ENCODE measurements around the gene LYPLA2. TPM values are rescaled to one million over a fixed set of nuclear protein-coding genes. Genes with fewer than 3 reads are reported as not detected.

LYPLA2 gene
- total RNA-seq, 4 donors from 2014 or later, result 25.7 to 30.4 (median 29.2) TPM

GRCh38 chr1:23804183-23804835 is 13.4 kb downstream of the LYPLA2 start:
- H3K36me3 ChIP-seq, result peaks cover 0 to 42% of the 10 kb centered on the region in 2 donors

GRCh38 chr1:23805025-23805424 is 14.1 kb downstream of the LYPLA2 start:
- no peak overlapping the region for H3K27ac ChIP-seq
- H3K27me3 ChIP-seq, result no peaks in the 10 kb centered on the region
- ATAC-seq, result no peak
- TF ChIP-seq POLR2A (IDR thresholded peaks at IDR 0.05) (no peak), POLR2AphosphoS5 (IDR thresholded peaks at IDR 0.05) (no peak), EP300 (IDR thresholded peaks at IDR 0.05) (no peak)
- H3K4me1 ChIP-seq, result peaks cover 0 to 20% (median 6%) of the 10 kb centered on the region in 3 donors
- H3K36me3 ChIP-seq, result peaks cover 0 to 42% of the 10 kb centered on the region in 2 donors
- WGBS, 2 donors (ENCODE audit: low coverage in 1 of 2), result 100% methylated on average over 2 of the region's 2 CpGs
- H3K4me3 ChIP-seq, result no peak overlapping the region
- no peaks in the 10 kb centered on the region for H3K9me3 ChIP-seq

More at GRCh38 chr1:23804183-23804835, 13.4 kb downstream of the LYPLA2 start:
- ATAC-seq, result no peak
- no peak overlapping the region for H3K4me3 ChIP-seq
- WGBS, 2 donors (ENCODE audit: low coverage in 1 of 2), result 60 to 82% methylated on average over 2 to 6 of the region's 7 CpGs
- peaks cover 0 to 20% (median 13%) of the 10 kb centered on the region in 3 donors for H3K4me1 ChIP-seq
- no peaks in the 10 kb centered on the region for H3K27me3 ChIP-seq
- no peaks in the 10 kb centered on the region for H3K9me3 ChIP-seq
- no peak overlapping the region for H3K27ac ChIP-seq
- no peak for TF ChIP-seq CTCF (IDR thresholded peaks at IDR 0.05)
- TF ChIP-seq EP300 (IDR thresholded peaks at IDR 0.05), result no peak
- TF ChIP-seq POLR2A (IDR thresholded peaks at IDR 0.05), result no peak
- TF ChIP-seq POLR2AphosphoS5 (IDR thresholded peaks at IDR 0.05), result no peak

GRCh38 chr1:23806280-23806679 is 15.3 kb downstream of the LYPLA2 start:
- no peak overlapping the region for H3K27ac ChIP-seq
- peaks cover 0 to 20% (median 4%) of the 10 kb centered on the region in 3 donors for H3K4me1 ChIP-seq
- H3K9me3 ChIP-seq, result no peaks in the 10 kb centered on the region
- 86 to 90% methylated on average over 4 to 6 of the region's 6 CpGs for WGBS, 2 donors (ENCODE audit: low coverage in 1 of 2)
- H3K36me3 ChIP-seq, result peaks cover 0 to 42% of the 10 kb centered on the region in 2 donors
- no peak for ATAC-seq
- H3K4me3 ChIP-seq, result no peak overlapping the region
- no peaks in the 10 kb centered on the region for H3K27me3 ChIP-seq
- no peak for TF ChIP-seq EP300 (IDR thresholded peaks at IDR 0.05)
- TF ChIP-seq CTCF (IDR thresholded peaks at IDR 0.05), result no peak
- no peak for TF ChIP-seq POLR2A (IDR thresholded peaks at IDR 0.05)
- TF ChIP-seq POLR2AphosphoS5 (IDR thresholded peaks at IDR 0.05), result no peak

DNA sequence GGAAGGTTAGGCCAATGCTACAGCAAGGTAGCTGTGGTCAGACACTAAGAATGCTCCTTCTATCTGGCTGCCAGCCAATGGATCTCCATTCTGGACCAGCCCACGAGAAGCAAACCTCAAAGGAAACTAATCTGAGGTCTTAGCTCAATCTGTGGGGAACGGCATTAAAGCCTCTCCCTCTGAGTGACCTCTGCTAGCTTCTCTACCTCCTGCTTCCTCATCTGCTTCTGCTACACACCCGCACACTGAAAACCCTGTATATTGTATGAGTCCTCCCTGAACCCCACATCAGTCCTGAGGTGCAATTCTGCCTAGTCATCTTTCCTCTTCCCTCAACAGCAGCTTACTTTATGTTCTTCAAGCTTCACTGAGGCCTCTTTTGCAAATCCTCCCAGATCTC is 16.5 kb downstream of the LYPLA2 start:
- ATAC-seq, result no peak
- TF ChIP-seq CTCF (IDR thresholded peaks at IDR 0.05) (no peak), POLR2A (IDR thresholded peaks at IDR 0.05) (no peak), POLR2AphosphoS5 (IDR thresholded peaks at IDR 0.05) (no peak), EP300 (IDR thresholded peaks at IDR 0.05) (no peak)
- Histone ChIP-seq H3K27me3 (no peaks in the 10 kb centered on the region), H3K9me3 (no peaks in the 10 kb centered on the region), H3K4me1 (peaks cover 0 to 13% (median 0%) of the 10 kb centered on the region in 3 donors), H3K4me3 (no peak overlapping the region), H3K27ac (no peak overlapping the region), H3K36me3 (peaks cover 0 to 49% of the 10 kb centered on the region in 2 donors)
- WGBS, 2 donors (ENCODE audit: low coverage in 1 of 2), result 51 to 55% methylated on average over 2 to 3 of the region's 3 CpGs

DNA sequence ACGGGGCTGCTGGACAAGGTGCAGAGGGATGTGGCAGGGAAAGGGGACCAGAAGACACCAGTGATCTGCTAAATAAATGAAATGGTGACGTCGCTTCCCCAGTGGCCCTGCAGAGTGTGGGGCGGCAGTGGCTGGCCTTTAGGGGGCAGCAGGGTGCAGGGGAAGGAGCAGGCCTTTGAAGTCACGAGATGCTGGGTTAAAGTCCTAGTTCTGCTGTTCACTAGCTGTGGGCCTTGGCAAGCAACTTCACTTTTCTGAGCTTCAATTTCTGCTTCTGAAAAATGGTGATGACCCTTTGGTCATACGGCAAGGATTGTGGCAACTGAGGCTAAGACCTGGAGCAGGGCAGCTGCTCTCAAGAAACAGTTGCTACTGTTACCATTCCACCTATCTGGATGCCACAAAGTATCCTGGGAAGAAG is 18.8 kb downstream of the LYPLA2 start:
- Histone ChIP-seq H3K4me3 (no peak overlapping the region), H3K27me3 (no peaks in the 10 kb centered on the region), H3K36me3 (peaks cover 0 to 52% of the 10 kb centered on the region in 2 donors), H3K27ac (peak overlapping the region in 3 of 4 donors; percentile 7 to 22 (median 13)), H3K4me1 (peaks cover 0 to 13% (median 0%) of the 10 kb centered on the region in 3 donors), H3K9me3 (no peaks in the 10 kb centered on the region)
- 17 to 18% methylated on average over 4 to 5 of the region's 6 CpGs for WGBS, 2 donors (ENCODE audit: low coverage in 1 of 2)
- peak; percentile 74 for ATAC-seq
- TF ChIP-seq CTCF (IDR thresholded peaks at IDR 0.05) (peak in 3 of 4 experiments; percentile 53 to 78 (median 53)), POLR2AphosphoS5 (IDR thresholded peaks at IDR 0.05) (no peak), EP300 (IDR thresholded peaks at IDR 0.05) (no peak)

All from gastroesophageal sphincter (tissue), 4 donors.